Muscle layer of colon (tissue), 2 donors: ENCODE data around the gene CDK19.
A peak's percentile ranks its signal among the peaks of the same experiment; 100 is the strongest.
"Not testable (repeated sequence)": the region's sequence is repeated elsewhere in the genome, so short reads cannot be mapped to it uniquely, and the experiment has no call there.

Experiments used
- H3K27ac ChIP-seq: one replicate; pipeline ENCODE4 v1.7.0; 2013; ENCODE audit warnings: low read depth, mild to moderate bottlenecking, low read length, moderate library complexity
- H3K27me3 ChIP-seq, 2 donors: one replicate each; pipeline ENCODE4 v1.7.0; 2013; ENCODE audit warnings: low read length in 2 of 2, mild to moderate bottlenecking in 2 of 2; ENCODE audit not compliant: insufficient read depth in 2 of 2, control insufficient read depth in 1 of 2
- H3K36me3 ChIP-seq: one replicate; pipeline ENCODE4 v1.7.0; 2013; ENCODE audit warnings: mild to moderate bottlenecking, low read length; ENCODE audit not compliant: insufficient read depth
- H3K4me1 ChIP-seq: one replicate; pipeline ENCODE4 v1.7.0; 2013; ENCODE audit warnings: mild to moderate bottlenecking, low read length; ENCODE audit not compliant: insufficient read depth
- H3K4me3 ChIP-seq, 2 donors: one replicate each; pipeline ENCODE4 v1.7.0; 2013; ENCODE audit warnings: low read length in 2 of 2, low read depth in 1 of 2, mild to moderate bottlenecking in 1 of 2, moderate library complexity in 1 of 2
- H3K9ac ChIP-seq: one replicate; pipeline ENCODE4 v1.7.0; 2013; ENCODE audit warnings: low read length
- H3K9me3 ChIP-seq: one replicate; pipeline ENCODE4 v1.7.0; 2013; ENCODE audit warnings: mild to moderate bottlenecking, low read length
- donor health status: abdominal sarcoma.
- donor health status: Adenocarcinoma of cecum.

CDK19 gene

GRCh38 chr6:110815411-110816409 is at the start of gene CDK19:
Gene CDK19, minus strand, starts transcription at chr6:110815469. Its CDS starts 333 bp downstream, at chr6:110815136.
- Histone ChIP-seq H3K36me3 (no peaks in the 10 kb centered on the region), H3K4me1 (peaks cover 9% of the 10 kb centered on the region), H3K4me3 (peak within 1 kb of the TSS; percentile 78 to 98), H3K27me3 (no peaks in the 10 kb centered on the region), H3K9ac (peak within 1 kb of the TSS; percentile 65), H3K9me3 (no peaks in the 10 kb centered on the region), H3K27ac (peak within 1 kb of the TSS; percentile 82)

GRCh38 chr6:110864824-110865223 is 49.6 kb upstream of the CDK19 start:
- Histone ChIP-seq H3K27me3 (no peaks in the 10 kb centered on the region), H3K36me3 (no peaks in the 10 kb centered on the region), H3K9me3 (no peaks in the 10 kb centered on the region), H3K9ac (no peak overlapping the region), H3K4me1 (no peaks in the 10 kb centered on the region), H3K27ac (no peak overlapping the region), H3K4me3 (no peak overlapping the region)

DNA sequence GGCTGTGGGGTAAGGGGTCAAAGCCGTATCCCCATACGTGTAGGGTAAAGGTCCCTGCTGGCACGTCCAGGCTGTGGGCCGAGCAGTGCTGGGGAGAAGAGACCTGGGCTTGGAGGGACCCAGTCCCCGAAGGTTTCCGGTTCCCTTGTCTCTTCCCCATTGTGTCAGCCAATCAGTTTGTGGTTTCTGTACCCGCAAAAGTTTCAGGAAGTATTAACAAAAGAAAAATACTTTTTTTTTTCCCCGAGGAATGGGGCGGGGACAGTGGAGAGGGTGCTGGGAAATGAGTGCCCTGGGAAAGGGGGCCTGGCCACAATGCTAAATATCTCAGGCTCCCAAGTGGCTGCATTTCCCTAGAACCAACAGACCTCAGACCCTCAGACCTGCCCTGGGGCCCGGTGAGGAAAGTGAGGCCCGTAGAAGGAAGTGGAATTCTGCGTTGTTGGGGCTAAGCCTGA is 44.1 kb upstream of the CDK19 start:
- Histone ChIP-seq H3K36me3 (no peaks in the 10 kb centered on the region), H3K9ac (no peak overlapping the region), H3K9me3 (no peaks in the 10 kb centered on the region), H3K4me3 (no peak overlapping the region), H3K4me1 (no peaks in the 10 kb centered on the region), H3K27ac (no peak overlapping the region), H3K27me3 (no peaks in the 10 kb centered on the region)

GRCh38 chr6:110858562-110859214 is 43.4 kb upstream of the CDK19 start:
- no peaks in the 10 kb centered on the region for H3K27me3 ChIP-seq
- no peak overlapping the region for H3K9ac ChIP-seq
- no peaks in the 10 kb centered on the region for H3K9me3 ChIP-seq
- H3K4me3 ChIP-seq, result no peak overlapping the region
- no peak overlapping the region for H3K27ac ChIP-seq
- no peaks in the 10 kb centered on the region for H3K4me1 ChIP-seq
- H3K36me3 ChIP-seq, result no peaks in the 10 kb centered on the region

- Histone ChIP-seq H3K36me3 (no peaks in the 10 kb centered on the region), H3K4me3 (no peak overlapping the region), H3K9me3 (no peaks in the 10 kb centered on the region), H3K27ac (no peak overlapping the region), H3K9ac (no peak overlapping the region), H3K4me1 (no peaks in the 10 kb centered on the region), H3K27me3 (no peaks in the 10 kb centered on the region)
Measured at GRCh38 chr6:110858016-110858415, 42.7 kb upstream of the CDK19 start.

DNA sequence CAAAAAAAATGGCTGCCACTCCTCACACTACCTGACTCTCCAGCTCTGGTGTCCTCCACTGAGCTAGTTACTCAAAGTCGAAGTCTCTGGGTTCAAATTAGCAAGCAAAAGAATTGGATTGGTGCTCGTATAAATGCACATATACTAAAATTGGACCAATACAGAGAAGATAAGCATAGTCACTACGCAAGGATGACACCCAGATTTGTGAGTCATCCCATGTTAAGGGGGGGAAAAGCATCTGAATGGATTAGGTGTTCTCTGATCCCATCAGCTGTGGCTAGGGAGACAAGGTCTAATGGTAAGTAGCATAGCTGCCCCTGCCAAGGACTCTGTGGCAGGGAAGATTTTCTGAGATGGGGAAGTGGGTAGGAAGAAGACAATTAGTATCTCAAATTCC is 41.0 kb upstream of the CDK19 start:
- H3K4me3 ChIP-seq, result no peak overlapping the region
- no peaks in the 10 kb centered on the region for H3K36me3 ChIP-seq
- no peak overlapping the region for H3K9ac ChIP-seq
- no peaks in the 10 kb centered on the region for H3K4me1 ChIP-seq
- H3K9me3 ChIP-seq, result no peaks in the 10 kb centered on the region
- H3K27me3 ChIP-seq, result no peaks in the 10 kb centered on the region
- no peak overlapping the region for H3K27ac ChIP-seq

DNA sequence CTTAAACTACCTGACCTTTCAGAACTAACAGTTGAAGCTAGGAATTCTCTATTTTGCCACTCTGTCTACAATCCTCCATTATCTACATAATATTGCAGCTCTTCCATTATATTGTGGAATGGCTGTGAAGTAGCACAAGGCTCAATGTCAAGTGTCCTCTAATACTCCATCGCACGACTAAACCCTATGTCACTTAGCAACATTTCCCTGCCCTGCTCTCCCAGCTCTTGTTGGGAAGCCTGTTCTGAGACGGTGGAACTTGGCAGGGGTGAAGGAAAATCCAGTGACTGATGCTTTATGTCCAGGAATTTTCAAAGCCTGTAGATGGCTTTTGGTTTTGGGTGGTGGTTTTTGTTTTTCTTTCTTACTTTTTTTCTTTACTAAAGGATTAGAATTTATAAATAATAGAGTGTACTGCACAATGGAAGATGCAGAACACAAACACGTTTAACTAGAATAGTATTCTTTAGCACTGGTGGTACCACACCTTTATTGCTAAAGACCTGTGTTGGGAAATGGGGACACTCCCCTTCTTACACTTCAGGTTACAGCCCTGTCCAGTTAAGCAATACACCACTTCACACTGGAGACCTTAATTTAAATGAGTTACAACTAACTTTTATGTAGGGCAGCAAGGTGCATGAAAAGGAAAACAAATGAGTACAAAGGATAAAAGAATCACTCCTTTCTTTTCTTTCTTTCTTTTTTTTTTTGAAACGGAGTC is 38.6 kb upstream of the CDK19 start:
- Histone ChIP-seq H3K27ac (no peak overlapping the region), H3K36me3 (no peaks in the 10 kb centered on the region), H3K4me3 (no peak overlapping the region), H3K4me1 (no peaks in the 10 kb centered on the region), H3K9me3 (no peaks in the 10 kb centered on the region), H3K9ac (no peak overlapping the region), H3K27me3 (no peaks in the 10 kb centered on the region)

DNA sequence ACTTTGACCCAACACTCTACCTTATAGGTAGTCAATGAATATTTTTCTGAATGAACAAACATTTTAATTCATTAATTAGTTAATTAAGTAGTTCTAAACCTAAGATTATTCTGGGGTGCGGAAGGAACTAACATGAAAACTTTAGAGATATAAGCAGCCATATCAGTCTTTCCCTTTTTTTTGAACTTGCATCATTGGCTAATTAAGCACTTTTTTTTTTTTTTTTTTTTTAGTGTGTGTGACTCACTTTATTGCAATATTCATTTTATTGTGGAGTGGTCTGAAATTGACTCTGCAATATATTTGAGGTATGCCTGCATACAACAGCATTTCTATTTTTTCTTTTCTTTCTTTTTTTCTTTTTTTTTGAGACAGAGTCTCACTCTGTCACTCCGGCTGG is 37.5 kb upstream of the CDK19 start:
- H3K4me3 ChIP-seq, result no peak overlapping the region
- H3K27ac ChIP-seq, result no peak overlapping the region
- H3K9ac ChIP-seq, result no peak overlapping the region
- H3K4me1 ChIP-seq, result no peaks in the 10 kb centered on the region
- no peaks in the 10 kb centered on the region for H3K27me3 ChIP-seq
- no peaks in the 10 kb centered on the region for H3K9me3 ChIP-seq
- no peaks in the 10 kb centered on the region for H3K36me3 ChIP-seq

DNA sequence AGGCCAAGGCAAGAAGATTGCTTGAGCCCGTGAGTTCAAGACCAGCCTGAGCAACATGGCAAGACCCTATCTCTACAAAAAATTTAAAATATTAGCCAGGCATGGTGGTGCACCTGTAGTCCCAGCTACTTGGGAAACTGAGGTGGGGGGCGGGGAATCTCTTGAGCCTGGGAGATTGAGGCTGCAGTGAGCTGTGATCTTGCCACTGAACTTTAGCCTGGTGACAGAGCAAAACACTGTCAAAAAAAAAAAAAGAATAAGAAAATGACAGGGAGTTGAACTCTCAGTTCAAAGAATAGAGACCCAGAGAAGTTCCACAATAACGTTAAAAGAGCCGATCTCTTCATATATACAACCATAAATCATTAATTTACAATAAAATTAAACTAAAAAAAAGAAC is 34.5 kb upstream of the CDK19 start:
- Histone ChIP-seq H3K27ac (no peak overlapping the region), H3K4me1 (no peaks in the 10 kb centered on the region), H3K9me3 (no peaks in the 10 kb centered on the region), H3K36me3 (no peaks in the 10 kb centered on the region), H3K4me3 (no peak overlapping the region), H3K9ac (no peak overlapping the region), H3K27me3 (no peaks in the 10 kb centered on the region)

DNA sequence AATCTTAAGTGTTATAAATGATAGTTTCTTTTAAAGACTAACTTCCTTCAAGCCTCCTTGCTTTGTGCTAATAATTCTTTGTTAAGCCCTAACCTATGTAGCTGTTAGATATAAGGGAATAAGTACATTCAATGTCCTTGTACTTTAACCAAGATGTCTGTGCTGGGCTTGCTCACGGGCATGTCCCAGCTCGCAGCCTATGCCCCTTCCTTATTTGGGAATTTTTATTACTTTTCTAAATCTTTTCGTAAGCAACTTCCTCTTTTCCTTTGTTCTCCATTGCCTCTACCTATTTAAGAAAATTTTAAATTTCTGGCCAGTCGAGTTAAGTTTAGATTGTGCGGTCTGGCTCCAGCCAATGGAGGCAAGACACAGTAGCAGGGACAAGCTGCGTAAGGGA is 26.0 kb upstream of the CDK19 start:
- Histone ChIP-seq H3K4me1 (no peaks in the 10 kb centered on the region), H3K36me3 (no peaks in the 10 kb centered on the region), H3K27me3 (no peaks in the 10 kb centered on the region), H3K9me3 (no peaks in the 10 kb centered on the region), H3K9ac (no peak overlapping the region), H3K4me3 (no peak overlapping the region), H3K27ac (no peak overlapping the region)

DNA sequence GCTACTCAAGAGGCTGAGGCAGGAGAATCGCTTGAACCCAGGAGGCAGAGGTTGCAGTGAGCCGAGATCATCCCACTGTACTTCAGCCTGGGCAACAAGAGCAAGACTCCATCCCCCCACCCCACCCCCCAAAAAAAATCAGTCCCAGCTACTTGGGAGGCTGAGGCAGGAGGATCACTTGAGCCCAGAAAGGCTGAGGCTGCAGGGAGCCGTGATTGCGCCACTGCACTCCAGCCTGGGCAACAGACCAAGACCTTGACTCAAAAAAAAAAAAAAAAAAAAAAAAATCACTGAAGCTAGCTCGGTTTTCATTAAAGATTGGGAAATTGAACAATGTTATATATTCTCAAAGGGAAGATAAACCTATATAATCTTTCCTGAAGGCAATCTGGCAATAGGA is 20.5 kb upstream of the CDK19 start:
- not testable (repeated sequence) for H3K36me3 ChIP-seq, H3K9me3 ChIP-seq, H3K9ac ChIP-seq, H3K4me3 ChIP-seq, H3K4me1 ChIP-seq, H3K27me3 ChIP-seq, H3K27ac ChIP-seq
